K562 (cell line): Measurements from ENCODE around the gene TMPRSS9. TPM values are rescaled to one million over a fixed set of nuclear protein-coding genes. Genes with fewer than 3 reads are reported as not detected.
A peak's percentile ranks its signal among the peaks of the same experiment; 100 is the strongest.

Experiments used
- CLOCK ChIP-seq: fragments of 250-450 bp; sonication (Bioruptor Pico); IDR thresholded peaks from 2 replicates; pipeline ENCODE4 v1.4.0; 2020; ENCODE audit warnings: mild to moderate bottlenecking, moderate library complexity, borderline replicate concordance
- EP400 ChIP-seq: fragments of 450-650 bp; IDR thresholded peaks from 2 replicates; pipeline ENCODE4 v1.6.1; 2017; ENCODE audit warnings: antibody characterized with exemption, mild to moderate bottlenecking, moderate library complexity
- EZH2 ChIP-seq: IDR thresholded peaks from 2 replicates; pipeline ENCODE4 v1.6.1; 2012; ENCODE audit warnings: low read depth, mild to moderate bottlenecking, inconsistent platforms, low read length, borderline replicate concordance
- HDAC6 ChIP-seq: IDR thresholded peaks from 2 replicates; pipeline ENCODE4 v1.6.1; 2012; ENCODE audit warnings: low read depth, mild to moderate bottlenecking, control low read depth, inconsistent platforms, low read length, moderate library complexity
- HNRNPH1 ChIP-seq: fragments of 200-400 bp; formaldehyde crosslinking; optimal IDR thresholded peaks from 2 replicates; pipeline ENCODE3; 2017; ENCODE audit warnings: low read depth, mild to moderate bottlenecking, low read length, moderate library complexity
- POLR2AphosphoS5 ChIP-seq: IDR thresholded peaks from 2 replicates; pipeline ENCODE4 v1.6.1; 2011; ENCODE audit warnings: mild to moderate bottlenecking, low read depth, low read length, moderate library complexity; ENCODE audit not compliant: control insufficient read depth, insufficient read depth
- POLR2B ChIP-seq: fragments of 450-650 bp; IDR thresholded peaks from 2 replicates; pipeline ENCODE4 v1.6.1; 2018; ENCODE audit warnings: low read depth; ENCODE audit not compliant: partially characterized antibody
- POLR3G ChIP-seq: IDR thresholded peaks from 2 replicates; pipeline ENCODE4 v1.6.1; 2011; ENCODE audit not compliant: insufficient read length, insufficient replicate concordance; ENCODE audit errors: extremely low read depth
- SETDB1 ChIP-seq: IDR thresholded peaks from one replicate; pipeline ENCODE4 v1.6.1; 2012; ENCODE audit warnings: low read length, control low read depth, inconsistent platforms
- SMAD4 ChIP-seq: fragments of 250-450 bp; sonication (Bioruptor Pico); conservative IDR thresholded peaks from 2 replicates; pipeline ENCODE4 v1.8.0; 2021; ENCODE audit warnings: inconsistent platforms, mild to moderate bottlenecking, moderate library complexity
- SNAPC5 ChIP-seq: fragments of 250-450 bp; sonication (Bioruptor Pico); IDR thresholded peaks from 2 replicates; pipeline ENCODE4 v1.8.0; 2021; ENCODE audit warnings: moderate library complexity, mild to moderate bottlenecking, inconsistent platforms
- STAT5A ChIP-seq: IDR thresholded peaks from 2 replicates; pipeline ENCODE4 v1.6.1; 2012; ENCODE audit warnings: low read length, inconsistent platforms, borderline replicate concordance
- TARDBP ChIP-seq: fragments of 450-650 bp; IDR thresholded peaks from 2 replicates; pipeline ENCODE4 v1.6.1; 2016
- THAP7 ChIP-seq: fragments of 250-450 bp; sonication (Bioruptor Pico); IDR thresholded peaks from 2 replicates; pipeline ENCODE4 v1.5.0; 2021
- U2AF1 ChIP-seq: fragments of 200-400 bp; formaldehyde crosslinking; optimal IDR thresholded peaks from 2 replicates; pipeline ENCODE3; 2017; ENCODE audit warnings: mild to moderate bottlenecking, low read depth, low read length, moderate library complexity
- UBTF ChIP-seq, 2 experiments: IDR thresholded peaks; 2 replicates each; pipeline ENCODE4 v1.6.1; 2012; ENCODE audit warnings: improper control_type of control experiment in 2 of 2, low read depth in 2 of 2, low read length in 2 of 2, borderline replicate concordance in 1 of 2
- ZFX ChIP-seq: sonication (generic); formaldehyde crosslinking; IDR thresholded peaks from 2 replicates; pipeline ENCODE4 v1.8.0; 2022; ENCODE audit warnings: mild to moderate bottlenecking, missing genetic modification reagents, moderate library complexity
- ZNF12 ChIP-seq: sonication (generic); formaldehyde crosslinking; IDR thresholded peaks from 2 replicates; pipeline ENCODE4 v1.4.0; 2020; ENCODE audit warnings: mild to moderate bottlenecking, missing genetic modification reagents
- ZNF277 ChIP-seq: fragments of 250-450 bp; sonication (Bioruptor Pico); IDR thresholded peaks from 2 replicates; pipeline ENCODE4 v1.8.0; 2022; ENCODE audit warnings: inconsistent platforms, mild to moderate bottlenecking, moderate library complexity, borderline replicate concordance
- ZNF408 ChIP-seq: fragments of 250-450 bp; sonication (Bioruptor Pico); IDR thresholded peaks from 2 replicates; pipeline ENCODE4 v1.4.0; 2020; ENCODE audit warnings: low read depth, mild to moderate bottlenecking, moderate library complexity
- ZNF707 ChIP-seq: fragments of 250-450 bp; sonication (Bioruptor Pico); conservative IDR thresholded peaks from 2 replicates; pipeline ENCODE4 v1.8.0; 2022; ENCODE audit warnings: inconsistent platforms, mild to moderate bottlenecking, moderate library complexity
- polyA plus RNA-seq, 8 experiments: library from polyadenylated mRNA; depleted of rRNA in 4 of 8; stranded (reverse) in 5 of 8; unstranded in 3 of 8; fragments of >200 nt; fragmentation: Nextera tagmentation in 2 of 8; fragmentation: Illumina TruSeq in 1 of 8; extraction: Ambion mirVana in 2 of 8; extraction: Trizol in 1 of 8; gene quantifications; 2 replicates each; pipeline versions ENCODE4 v1.2.1 to v1.2.3, GENCODE V29; 2011 to 2014; ENCODE audit warnings: inconsistent platforms in 1 of 8, missing spikeins in 1 of 8
- total RNA-seq, 7 experiments: library from RNA; depleted of rRNA in 6 of 7; stranded (reverse); fragments of >200 nt in 6 of 7; fragmentation: Illumina TruSeq in 2 of 7; extraction: Trizol in 2 of 7; gene quantifications; 2 replicates each; pipeline versions ENCODE4 v1.2.1 to v1.2.3, GENCODE V29; 2011 to 2021; ENCODE audit warnings: low replicate concordance in 1 of 7

Gene TMPRSS9
- total and polyA plus RNA-seq, 9 of the 15 experiments (the other 6 are each of a cell fraction or from before 2014, with no cell fraction given) = 0.01 to 0.03 TPM; not detected in 7

- peak; percentile 88 for TF ChIP-seq ZFX
- peak; percentile 81 for TF ChIP-seq U2AF1
- no peak for TF ChIP-seq ZNF707 (CRISPR knock-in tag)
- 0 out of 4 replicates have a peak, but pooled peaks of 1 of the 2 experiments have one; percentile 42 for TF ChIP-seq UBTF (IDR thresholded peaks at IDR 0.05; ENCODE audit: borderline replicate concordance in 1 of 2, low read depth in 2 of 2, low read length in 2 of 2)
- peak; percentile 97 for TF ChIP-seq POLR2B
- TF ChIP-seq CLOCK (CRISPR knock-in tag) = no peak
- no peak for TF ChIP-seq STAT5A
- TF ChIP-seq HDAC6 = no peak
- peak; percentile 96 for TF ChIP-seq EP400
- TF ChIP-seq SETDB1 = no peak
- TF ChIP-seq THAP7 = no peak
- TF ChIP-seq SNAPC5 (CRISPR knock-in tag) = no peak
- TF ChIP-seq SMAD4 = 0 out of 2 replicates have a peak, but pooled peaks have one; percentile 13
- no peak for TF ChIP-seq HNRNPH1
- TF ChIP-seq ZNF277 = no peak
- TF ChIP-seq TARDBP = no peak
- no peak for TF ChIP-seq ZNF408 (CRISPR knock-in tag)
- TF ChIP-seq POLR2AphosphoS5 = peak; percentile 82; the same call in 1 of the 2 replicates
- 0 out of 2 replicates have a peak, but pooled peaks have one; percentile 47 for TF ChIP-seq ZNF12 (CRISPR knock-in tag)
- no peak for TF ChIP-seq EZH2
- TF ChIP-seq POLR3G = no peak
These were observed 31.5 kb upstream of the TMPRSS9 start, which contains the start of the genes LSM7 and SPPL2B (continued) for GRCh38 chr19:2328401-2329148.
